HG02885 (cell line): ENCODE measurements around the gene PSME4.
"Not testable (repeated sequence)": the region's sequence is repeated elsewhere in the genome, so short reads cannot be mapped to it uniquely, and the experiment has no call there.

Source experiments
- ATAC-seq: cut with Tn5 transposase; IDR thresholded peaks from one replicate; pipeline ENCODE4 v1.9.1; 2021; ENCODE audit warnings: mild to moderate bottlenecking; ENCODE audit not compliant: unreplicated experiment, poor library complexity

Gene PSME4

GRCh38 chr2:53886406-53887280, 84.2 kb downstream of the PSME4 start:
- no peak for ATAC-seq

GRCh38 chr2:53884883-53885282, 85.9 kb downstream of the PSME4 start:
- ATAC-seq, result no peak

- no peak for ATAC-seq
These were observed 88.8 kb downstream of the PSME4 start for GRCh38 chr2:53881986-53882385.

- no peak for ATAC-seq
These were observed 89.4 kb downstream of the PSME4 start for GRCh38 chr2:53881360-53881759.

GRCh38 chr2:53880756-53881155, 90.0 kb downstream of the PSME4 start:
- ATAC-seq, result no peak

GRCh38 chr2:53877556-53877955, 93.2 kb downstream of the PSME4 start:
- ATAC-seq, result no peak

- ATAC-seq, result no peak
These were observed 93.7 kb downstream of the PSME4 start for GRCh38 chr2:53877112-53877511.

GRCh38 chr2:53874401-53874950, 96.3 kb downstream of the PSME4 start:
- ATAC-seq, result no peak

- ATAC-seq, result no peak
These were observed 103.0 kb downstream of the PSME4 start for GRCh38 chr2:53867773-53868172.

- ATAC-seq, result no peak
These were observed 103.6 kb downstream of the PSME4 start for GRCh38 chr2:53867169-53867568.

GRCh38 chr2:53865962-53866361, 104.8 kb downstream of the PSME4 start:
- ATAC-seq, result no peak

- ATAC-seq, result no peak
These were observed 105.5 kb downstream of the PSME4 start for GRCh38 chr2:53865264-53865663.

- ATAC-seq, result no peak
These were observed 107.1 kb downstream of the PSME4 start for GRCh38 chr2:53863538-53864227.

- no peak for ATAC-seq
These were observed 109.0 kb downstream of the PSME4 start for GRCh38 chr2:53861824-53862223.

- no peak for ATAC-seq
These were observed 111.3 kb downstream of the PSME4 start, which contains the start of gene GPR75 for GRCh38 chr2:53859206-53860181. GPR75 (minus strand) TSS chr2:53859967; CDS start chr2:53854756, 5,211 bp downstream.

GRCh38 chr2:53856272-53856671, 114.5 kb downstream of the PSME4 start:
- no peak for ATAC-seq

GRCh38 chr2:53854678-53855077, 116.1 kb downstream of the PSME4 start:
- peak; percentile 76 for ATAC-seq

GRCh38 chr2:53852532-53852931, 118.3 kb downstream of the PSME4 start:
- no peak for ATAC-seq

GRCh38 chr2:53851052-53851757, 119.6 kb downstream of the PSME4 start:
- ATAC-seq, result not testable (repeated sequence)
